ENCODE data around the gene OCIAD2. TPM values are rescaled to one million over a fixed set of nuclear protein-coding genes. Genes with fewer than 3 reads are reported as not detected.

The OCIAD2 gene
- total RNA-seq, 1 experiment from 2014 or later: 64.0 TPM

- H4K20me1 ChIP-seq (ENCODE audit: insufficient read depth): no peaks in the 10 kb centered on the region
- H3K9ac ChIP-seq (ENCODE audit: low read length): no peak overlapping the region
- H3K9me2 ChIP-seq (ENCODE audit: insufficient read depth): no peaks in the 10 kb centered on the region
- ATAC-seq: no peak
- no peaks in the 10 kb centered on the region for H3K27me3 ChIP-seq (ENCODE audit: insufficient read depth, low read length)
- TF ChIP-seq FOSL1 (IDR thresholded peaks at IDR 0.05; ENCODE audit: low read depth) (no peak), EGR1 (IDR thresholded peaks at IDR 0.05; ENCODE audit: low read depth) (no peak)
- TF ChIP-seq, protein P1, sequence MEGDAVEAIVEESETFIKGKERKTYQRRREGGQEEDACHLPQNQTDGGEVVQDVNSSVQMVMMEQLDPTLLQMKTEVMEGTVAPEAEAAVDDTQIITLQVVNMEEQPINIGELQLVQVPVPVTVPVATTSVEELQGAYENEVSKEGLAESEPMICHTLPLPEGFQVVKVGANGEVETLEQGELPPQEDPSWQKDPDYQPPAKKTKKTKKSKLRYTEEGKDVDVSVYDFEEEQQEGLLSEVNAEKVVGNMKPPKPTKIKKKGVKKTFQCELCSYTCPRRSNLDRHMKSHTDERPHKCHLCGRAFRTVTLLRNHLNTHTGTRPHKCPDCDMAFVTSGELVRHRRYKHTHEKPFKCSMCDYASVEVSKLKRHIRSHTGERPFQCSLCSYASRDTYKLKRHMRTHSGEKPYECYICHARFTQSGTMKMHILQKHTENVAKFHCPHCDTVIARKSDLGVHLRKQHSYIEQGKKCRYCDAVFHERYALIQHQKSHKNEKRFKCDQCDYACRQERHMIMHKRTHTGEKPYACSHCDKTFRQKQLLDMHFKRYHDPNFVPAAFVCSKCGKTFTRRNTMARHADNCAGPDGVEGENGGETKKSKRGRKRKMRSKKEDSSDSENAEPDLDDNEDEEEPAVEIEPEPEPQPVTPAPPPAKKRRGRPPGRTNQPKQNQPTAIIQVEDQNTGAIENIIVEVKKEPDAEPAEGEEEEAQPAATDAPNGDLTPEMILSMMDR (IDR thresholded peaks at IDR 0.05 in 2 of 3, conservative IDR thresholded peaks at IDR 0.05 in 1 of 3; ENCODE audit: borderline replicate concordance in 1 of 3, insufficient read depth in 1 of 3, low read depth in 2 of 3, low read length in 2 of 3): 0 out of 6 replicates have a peak, but pooled peaks of 1 of the 3 experiments have one; percentile 12
- no peaks in the 10 kb centered on the region for H3K79me2 ChIP-seq (ENCODE audit: insufficient read depth, low read length)
- no peak overlapping the region for H2AFZ ChIP-seq (ENCODE audit: low read depth, low read length, poor library complexity, severe bottlenecking)
- CTCF ChIA-PET: no interaction called here
- no TSS peak for BruUV-seq (replicated peaks)
- no peak for DNase-seq (ENCODE audit: low read depth, low spot score)
- RAD21 ChIA-PET (ENCODE audit: low non-redundant PET in 1 of 2, low total read pairs in 2 of 2, uncharacterized antibody in 2 of 2, unreplicated experiment in 2 of 2): interaction anchor here in 1 of 2 experiments (0.6 kb wide), 1 partner anchor 104 kb away, joined by 3 read pairs; no protein-coding TSS in a partner anchor
- no peak overlapping the region for H3K27ac ChIP-seq (ENCODE audit: low read depth, low read length)
- POLR2A ChIA-PET: no interaction called here
- intact Hi-C loops (cut with micrococcal nuclease): loop anchor here (10.0 kb wide), 1 partner anchor 283 kb away; no protein-coding TSS in a partner anchor
- no peak overlapping the region for H3K4me3 ChIP-seq (replicated peaks in 1 of 2; ENCODE audit: low read depth in 1 of 2, low read length in 2 of 2)
- no peaks in the 10 kb centered on the region for H3K4me1 ChIP-seq (ENCODE audit: control insufficient read depth in 1 of 2, insufficient read depth in 2 of 2, low read length in 2 of 2)
- peaks cover 25 to 28% of the 10 kb centered on the region in 2 experiments for H3K36me3 ChIP-seq (ENCODE audit: control insufficient read depth in 1 of 2, insufficient read depth in 2 of 2, low read length in 2 of 2)
- no peak overlapping the region for H3K4me2 ChIP-seq (ENCODE audit: low read length)
- no peaks in the 10 kb centered on the region for H3K9me3 ChIP-seq (ENCODE audit: control insufficient read depth in 1 of 2, insufficient read depth in 1 of 2, low read depth in 1 of 2, low read length in 2 of 2)
These were observed 48.4 kb downstream of the OCIAD2 start for GRCh38 chr4:48858130-48858529.

GRCh38 chr4:48854982-48855381, 51.6 kb downstream of the OCIAD2 start:
- no TSS peak for BruUV-seq (replicated peaks)
- DNase-seq (ENCODE audit: low read depth, low spot score) (no peak), ATAC-seq (no peak)
- intact Hi-C loops (cut with micrococcal nuclease): loop anchor here (10.0 kb wide), 1 partner anchor 280 kb away; no protein-coding TSS in a partner anchor
- no peaks in the 10 kb centered on the region for H3K9me2 ChIP-seq (ENCODE audit: insufficient read depth)
- no peak overlapping the region for H3K9ac ChIP-seq (ENCODE audit: low read length)
- ChIA-PET RAD21 (ENCODE audit: low non-redundant PET in 1 of 2, low total read pairs in 2 of 2, uncharacterized antibody in 2 of 2, unreplicated experiment in 2 of 2) (no interaction called here), POLR2A (no interaction called here), CTCF (no interaction called here)
- H4K20me1 ChIP-seq (ENCODE audit: insufficient read depth): peaks cover 4% of the 10 kb centered on the region; the same call in 1 of the 2 replicates
- H3K36me3 ChIP-seq (ENCODE audit: control insufficient read depth in 1 of 2, insufficient read depth in 2 of 2, low read length in 2 of 2): peaks cover 20 to 39% of the 10 kb centered on the region in 2 experiments
- H2AFZ ChIP-seq (ENCODE audit: low read depth, low read length, poor library complexity, severe bottlenecking): no peak overlapping the region
- peaks cover 9% of the 10 kb centered on the region; the same call in 1 of the 2 replicates for H3K79me2 ChIP-seq (ENCODE audit: insufficient read depth, low read length)
- H3K4me3 ChIP-seq (replicated peaks in 1 of 2; ENCODE audit: low read depth in 1 of 2, low read length in 2 of 2): no peak overlapping the region
- H3K9me3 ChIP-seq (ENCODE audit: control insufficient read depth in 1 of 2, insufficient read depth in 1 of 2, low read depth in 1 of 2, low read length in 2 of 2): no peaks in the 10 kb centered on the region
- H3K27ac ChIP-seq (ENCODE audit: low read depth, low read length): no peak overlapping the region
- H3K27me3 ChIP-seq (ENCODE audit: insufficient read depth, low read length): no peaks in the 10 kb centered on the region
- no peak overlapping the region for H3K4me2 ChIP-seq (ENCODE audit: low read length)
- no peaks in the 10 kb centered on the region for H3K4me1 ChIP-seq (ENCODE audit: control insufficient read depth in 1 of 2, insufficient read depth in 2 of 2, low read length in 2 of 2)
- TF ChIP-seq MAX (IDR thresholded peaks at IDR 0.05): no peak
- TF ChIP-seq FOSL1 (IDR thresholded peaks at IDR 0.05; ENCODE audit: low read depth): no peak
- TF ChIP-seq, protein P2, sequence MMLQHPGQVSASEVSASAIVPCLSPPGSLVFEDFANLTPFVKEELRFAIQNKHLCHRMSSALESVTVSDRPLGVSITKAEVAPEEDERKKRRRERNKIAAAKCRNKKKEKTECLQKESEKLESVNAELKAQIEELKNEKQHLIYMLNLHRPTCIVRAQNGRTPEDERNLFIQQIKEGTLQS (IDR thresholded peaks at IDR 0.05): no peak
- TF ChIP-seq SIN3A (IDR thresholded peaks at IDR 0.05; ENCODE audit: low read depth): no peak
- no peak for TF ChIP-seq RAD21 (IDR thresholded peaks at IDR 0.05; ENCODE audit: low read depth)
- TF ChIP-seq ZBTB33 (IDR thresholded peaks at IDR 0.05; ENCODE audit: extremely low read depth, insufficient replicate concordance, low read length): no peak
- TF ChIP-seq, protein P1 (IDR thresholded peaks at IDR 0.05 in 2 of 3, conservative IDR thresholded peaks at IDR 0.05 in 1 of 3; ENCODE audit: borderline replicate concordance in 1 of 3, insufficient read depth in 1 of 3, low read depth in 2 of 3, low read length in 2 of 3): no peak
- TF ChIP-seq ELF1 (IDR thresholded peaks at IDR 0.05; ENCODE audit: borderline replicate concordance, low read depth): no peak
- no peak for TF ChIP-seq CBX3 (IDR thresholded peaks at IDR 0.05; ENCODE audit: low read depth)
- no peak for TF ChIP-seq POLR2A (IDR thresholded peaks at IDR 0.05; ENCODE audit: borderline replicate concordance, extremely low read depth, insufficient read depth, insufficient read length)
- TF ChIP-seq CEBPB (IDR thresholded peaks at IDR 0.05; ENCODE audit: low read depth): no peak
- TF ChIP-seq ZNF274 (IDR thresholded peaks at IDR 0.05; ENCODE audit: low read depth, low read length): no peak
- TF ChIP-seq SP1 (IDR thresholded peaks at IDR 0.05; ENCODE audit: low read depth): no peak
